ENCODE data around the gene SPPL2B.

SPPL2B gene

GRCh38 chr19:2362046-2362969 is 33.8 kb downstream of the SPPL2B start:
- no peak for DNase-seq (ENCODE audit: extremely low read depth, low read depth)
- H3K4me3 ChIP-seq (replicated peaks; ENCODE audit: low read depth, low read length): no peak overlapping the region
- TF ChIP-seq CTCF (IDR thresholded peaks at IDR 0.05; ENCODE audit: low read depth, low read length, missing control alignments): no peak

DNA sequence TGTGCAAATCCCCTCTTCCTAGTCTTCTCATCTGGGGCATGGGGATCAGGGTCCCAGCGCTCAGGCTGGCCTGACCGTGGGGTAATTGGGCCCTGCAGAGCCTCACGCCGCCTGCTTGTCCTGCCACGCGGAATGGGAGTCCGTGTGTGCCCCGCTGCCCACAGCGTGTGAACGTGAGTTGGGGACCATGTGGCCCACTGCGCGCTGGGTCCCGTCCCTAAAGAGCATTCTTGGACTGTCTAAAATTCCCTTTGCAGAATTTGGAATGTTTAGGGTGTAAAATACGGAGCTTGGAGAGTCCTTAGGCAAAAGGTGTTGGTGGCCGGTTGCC is 34.5 kb downstream of the SPPL2B start:
- DNase-seq (ENCODE audit: extremely low read depth, low read depth): no peak
- H3K4me3 ChIP-seq (replicated peaks; ENCODE audit: low read depth, low read length): no peak overlapping the region
- no peak for TF ChIP-seq CTCF (IDR thresholded peaks at IDR 0.05; ENCODE audit: low read depth, low read length, missing control alignments)

- no peak overlapping the region for H3K4me3 ChIP-seq (replicated peaks; ENCODE audit: low read depth, low read length)
- TF ChIP-seq CTCF (IDR thresholded peaks at IDR 0.05; ENCODE audit: low read depth, low read length, missing control alignments): no peak
- DNase-seq (ENCODE audit: extremely low read depth, low read depth): no peak
These were observed 34.9 kb downstream of the SPPL2B start for GRCh38 chr19:2363419-2363818.

DNA sequence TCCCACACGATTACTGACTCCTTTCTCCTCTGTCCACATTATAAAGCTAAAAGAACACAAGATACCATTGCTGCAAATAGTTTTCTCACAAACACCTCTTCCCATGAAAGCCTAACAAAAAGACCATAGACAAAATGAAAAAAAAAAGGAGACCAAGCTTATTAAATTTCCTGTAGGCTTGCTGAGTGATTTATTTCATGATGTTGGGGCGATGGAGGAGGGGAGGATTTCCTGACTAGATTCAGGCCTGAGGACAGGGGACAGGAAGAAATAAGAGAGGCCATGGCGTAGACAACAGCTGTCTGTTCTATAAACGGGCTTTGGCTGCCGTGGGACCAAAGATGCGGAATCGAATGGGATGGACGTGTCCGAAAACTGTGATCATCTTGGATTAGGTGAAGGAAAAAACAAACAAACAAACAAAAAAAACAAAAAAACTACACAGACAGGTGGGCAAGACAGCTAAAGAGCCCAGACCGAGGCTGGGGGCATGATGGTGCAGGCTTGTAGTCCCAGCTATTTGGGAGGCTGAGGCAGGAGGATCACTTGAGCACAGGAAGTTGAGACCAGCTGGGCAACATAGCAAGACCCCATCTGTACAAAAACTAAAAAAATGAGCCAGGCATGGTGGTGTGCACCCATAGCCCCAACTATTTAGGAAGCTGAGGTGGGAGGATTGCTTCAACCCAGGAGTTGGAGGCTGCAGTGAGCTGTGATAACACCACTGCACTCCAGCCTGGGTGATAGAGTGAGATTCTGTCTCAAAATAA is 36.9 kb downstream of the SPPL2B start:
- DNase-seq (ENCODE audit: extremely low read depth, low read depth): no peak
- no peak overlapping the region for H3K4me3 ChIP-seq (replicated peaks; ENCODE audit: low read depth, low read length)
- TF ChIP-seq CTCF (IDR thresholded peaks at IDR 0.05; ENCODE audit: low read depth, low read length, missing control alignments): no peak

DNA sequence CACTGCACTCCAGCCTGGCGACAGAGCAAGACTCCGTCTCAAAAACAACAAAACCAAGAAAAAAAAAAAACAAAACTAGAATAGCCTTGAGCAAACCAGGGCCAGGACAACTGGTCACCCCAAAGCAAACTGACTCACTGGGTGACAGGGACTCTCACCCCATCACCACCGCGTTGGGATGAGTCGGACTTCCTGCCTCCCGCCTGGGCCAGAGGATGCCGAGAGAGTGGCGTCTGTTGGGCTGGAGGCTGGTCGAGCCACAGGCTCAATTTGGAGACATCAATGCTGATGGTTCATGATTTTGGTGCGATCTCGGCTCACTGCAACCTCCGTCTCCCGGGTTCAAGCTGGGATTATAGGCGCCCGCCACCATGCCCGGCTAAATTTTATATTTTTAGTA is 43.2 kb downstream of the SPPL2B start:
- no peak for DNase-seq (ENCODE audit: extremely low read depth, low read depth)
- no peak for TF ChIP-seq CTCF (IDR thresholded peaks at IDR 0.05; ENCODE audit: low read depth, low read length, missing control alignments)
- H3K4me3 ChIP-seq (replicated peaks; ENCODE audit: low read depth, low read length): no peak overlapping the region

GRCh38 chr19:2372076-2372612 is 43.7 kb downstream of the SPPL2B start:
- DNase-seq (ENCODE audit: extremely low read depth, low read depth): no peak
- H3K4me3 ChIP-seq (replicated peaks; ENCODE audit: low read depth, low read length): no peak overlapping the region
- TF ChIP-seq CTCF (IDR thresholded peaks at IDR 0.05; ENCODE audit: low read depth, low read length, missing control alignments): no peak

All from HFF-Myc (cell line).